Ureter (tissue), 1 donor: ENCODE results near the gene KDM2B. TPM values are rescaled to one million over a fixed set of nuclear protein-coding genes. Genes with fewer than 3 reads are reported as not detected.
"Not testable (repeated sequence)": the region's sequence is repeated elsewhere in the genome, so short reads cannot be mapped to it uniquely, and the experiment has no call there.

Source experiments
- DNase-seq: peaks from one replicate; pipeline ENCODE4 v3.0.0-alpha.2; 2020; ENCODE audit warnings: low spot score
- total RNA-seq: library from RNA; stranded (reverse); gene quantifications from one replicate; pipeline ENCODE4 v1.2.4, GENCODE V29; 2023
- donor health status: DM: yes; HTN: yes; CAD: no.

KDM2B gene
- total RNA-seq, 1 donor from 2014 or later: 23.7 TPM

- DNase-seq: not testable (repeated sequence)
These were observed 195.9 kb downstream of the KDM2B start for GRCh38 chr12:121384891-121385290.

DNA sequence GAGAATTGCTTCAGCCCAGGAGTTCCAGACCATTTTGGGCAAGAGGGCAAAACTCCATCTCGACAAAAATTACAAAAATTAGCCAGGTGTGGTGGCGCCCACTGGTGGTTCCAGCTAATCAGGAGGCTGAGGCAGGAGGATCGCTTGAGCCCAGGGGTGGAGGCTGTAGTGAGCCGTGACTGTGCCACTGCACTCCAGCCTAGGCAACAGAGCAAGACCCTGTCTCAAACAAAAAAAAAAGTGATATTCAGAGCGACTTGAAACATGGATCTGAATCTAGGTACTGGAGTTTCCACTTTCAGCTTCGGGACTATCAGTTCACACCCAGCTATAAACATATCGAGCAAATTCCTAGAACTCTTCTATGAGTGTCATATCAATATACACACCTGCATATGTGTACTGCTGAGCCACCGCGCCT, 197.2 kb downstream of the KDM2B start:
- DNase-seq: no peak

DNA sequence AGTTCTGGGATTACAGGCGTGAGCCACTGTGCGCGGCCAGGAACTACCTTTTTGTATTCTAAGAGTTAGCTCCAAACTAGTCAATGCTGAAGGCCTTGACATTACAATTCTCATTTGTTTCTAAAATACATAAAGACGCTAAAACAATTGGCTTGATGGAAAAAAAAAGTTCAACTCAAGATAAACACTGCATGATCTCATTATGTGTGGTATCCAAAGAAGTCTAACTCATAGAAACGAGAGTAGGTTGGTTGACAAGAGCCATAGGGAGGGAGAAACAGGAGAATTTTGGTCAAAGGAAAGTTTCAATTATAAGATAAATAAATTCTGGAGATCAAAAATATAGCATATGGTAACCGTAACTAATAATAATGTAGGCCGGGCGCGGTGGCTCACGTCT, 200.9 kb downstream of the KDM2B start:
- DNase-seq: no peak

Other genes with a start within 250 kb of the KDM2B start
- 132 TPM for gene ANAPC5, start 228.6 kb downstream of the KDM2B start, total RNA-seq
- 63.9 TPM for gene RNF34, start 180.9 kb downstream of the KDM2B start, total RNA-seq
- gene ORAI1, start 45.5 kb upstream of the KDM2B start, total RNA-seq: 13.6 TPM
- 1.8 TPM for gene MORN3, start 88.6 kb upstream of the KDM2B start, total RNA-seq
- 16.7 TPM for gene TMEM120B, start 131.7 kb upstream of the KDM2B start, total RNA-seq
- gene RHOF, start 212.7 kb upstream of the KDM2B start, total RNA-seq: 20.5 TPM
- gene SETD1B, start 223.0 kb upstream of the KDM2B start, total RNA-seq: 39.8 TPM